M059J (cell line): ENCODE measurements around the gene EGR1. TPM values are rescaled to one million over a fixed set of nuclear protein-coding genes. Genes with fewer than 3 reads are reported as not detected.
"Not testable (repeated sequence)": the region's sequence is repeated elsewhere in the genome, so short reads cannot be mapped to it uniquely, and the experiment has no call there.

Experiments
- DNase-seq: peaks from one replicate; pipeline ENCODE4 v3.0.0-alpha.2; 2012; ENCODE audit warnings: low read depth
- total RNA-seq: library from RNA; depleted of rRNA; stranded (reverse); fragments of >200 nt; shearing (Covaris generic); gene quantifications from 2 replicates; pipeline ENCODE4 v1.2.3, GENCODE V29; 2014; rRNA removed

EGR1 gene
- total RNA-seq, 1 experiment from 2014 or later: 3.9 TPM

DNA sequence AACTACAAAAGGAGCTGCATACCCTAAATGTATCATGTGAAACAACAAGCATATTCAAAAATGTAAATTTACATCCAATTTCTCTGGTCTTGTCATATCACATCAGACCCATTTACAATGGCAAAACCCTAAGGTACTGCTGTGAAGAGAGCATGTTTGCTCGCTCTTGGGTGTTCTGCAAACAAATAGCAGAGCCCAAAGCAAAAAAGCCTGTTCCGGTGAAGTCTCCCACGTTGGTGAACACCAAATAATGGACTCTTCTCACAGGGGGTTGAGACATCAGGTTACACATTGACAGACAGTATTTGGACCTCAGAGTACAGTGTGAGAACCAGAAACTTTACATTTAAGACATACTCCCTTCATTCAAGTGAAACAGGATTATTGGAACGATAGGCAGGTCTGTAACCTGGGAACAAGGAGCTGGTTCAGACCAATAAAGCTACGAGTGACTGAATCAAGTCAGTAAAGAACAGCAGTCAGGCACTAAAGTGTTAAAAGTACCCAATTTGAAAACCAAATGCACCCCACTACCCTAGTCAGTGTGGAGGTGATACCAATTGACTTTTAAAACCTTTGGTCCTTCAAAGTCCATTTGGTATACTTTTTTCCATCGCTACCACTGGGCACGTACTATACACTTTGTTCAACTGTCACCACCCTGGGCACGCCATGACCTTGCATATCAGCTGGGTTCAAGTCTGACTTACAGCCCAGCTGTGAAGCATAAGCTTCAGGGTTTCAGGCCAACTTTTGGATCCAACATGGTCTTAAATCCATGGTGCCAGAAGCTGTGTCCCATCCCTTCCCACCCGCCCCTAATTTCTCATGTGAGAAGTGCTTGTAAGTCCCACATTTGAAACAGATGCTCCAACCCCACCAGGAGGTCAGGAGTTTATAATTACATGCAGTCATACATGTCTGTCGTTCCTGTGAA, 41.4 kb downstream of the EGR1 start:
- DNase-seq: no peak

GRCh38 chr5:138507485-138507884, 42.2 kb downstream of the EGR1 start:
- DNase-seq: not testable (repeated sequence)

- no peak for DNase-seq
These were observed 43.7 kb downstream of the EGR1 start for GRCh38 chr5:138508958-138509357.

DNA sequence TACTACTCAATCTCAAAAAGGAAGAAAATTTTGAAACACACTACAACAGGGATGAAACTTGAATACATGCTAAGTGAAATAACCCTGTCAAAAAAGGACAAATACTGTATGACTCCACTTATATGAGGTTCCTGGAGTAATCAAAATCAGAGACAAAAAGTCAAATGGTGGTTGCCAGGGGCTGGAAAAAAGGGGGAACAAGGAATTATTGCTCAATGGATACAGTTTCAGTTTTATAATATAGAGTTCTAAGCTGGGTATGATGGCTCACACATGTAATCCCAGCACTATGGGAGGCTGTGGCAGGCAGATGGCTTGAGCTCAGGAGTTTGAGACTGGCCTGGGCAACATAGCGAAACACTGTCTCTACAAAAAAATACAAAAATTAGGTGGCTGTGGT, 48.7 kb downstream of the EGR1 start:
- no peak for DNase-seq

DNA sequence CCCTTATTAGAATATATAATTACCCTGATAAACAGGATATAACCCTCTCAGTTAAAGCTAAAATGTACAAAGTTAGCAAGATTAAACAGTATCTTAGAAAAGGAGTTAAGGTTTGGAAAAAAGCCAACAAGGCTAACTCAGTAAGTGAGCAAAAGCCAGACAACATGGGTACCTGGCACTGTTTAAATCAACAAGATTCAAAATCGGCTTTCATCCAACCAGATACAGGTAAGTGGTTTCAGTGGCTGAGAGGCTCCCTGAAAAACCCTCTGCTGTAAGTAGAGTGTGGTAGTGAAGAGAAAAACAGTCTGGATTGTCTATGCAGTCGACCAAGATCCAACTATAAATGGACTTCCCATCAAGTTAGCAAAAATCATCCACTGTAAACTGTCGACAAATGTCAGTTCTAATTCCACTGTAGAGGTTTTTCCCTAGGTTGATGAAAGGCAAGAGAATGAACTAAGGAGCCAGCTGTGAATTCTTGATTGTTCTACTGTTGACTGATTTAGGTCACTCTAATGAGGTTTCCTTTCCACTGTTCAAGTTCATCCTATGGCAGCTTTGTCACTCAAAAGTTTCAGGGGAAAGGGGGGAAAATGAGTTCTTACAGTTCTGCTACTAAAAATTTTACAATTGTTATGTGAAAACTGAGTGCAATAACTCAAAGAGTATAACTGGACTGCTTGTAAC, 50.4 kb downstream of the EGR1 start:
- DNase-seq: no peak

GRCh38 chr5:138517437-138517836, 52.2 kb downstream of the EGR1 start:
- DNase-seq: no peak

Other genes with a start within 250 kb of the EGR1 start
- gene GFRA3, start 190.9 kb upstream of the EGR1 start, total RNA-seq: not detected in 2 replicates
- gene CDC25C, start 133.7 kb upstream of the EGR1 start, total RNA-seq: 20.5 and 28.4 TPM in 2 replicates
- gene FAM53C, start 127.2 kb upstream of the EGR1 start, total RNA-seq: 27.4 and 27.7 TPM in 2 replicates
- 29.8 and 41.5 TPM in 2 replicates for gene KDM3B, start 112.8 kb upstream of the EGR1 start, total RNA-seq
- 0.32 and 1.6 TPM in 2 replicates for gene REEP2, start 26.4 kb upstream of the EGR1 start, total RNA-seq
- 74.2 and 91.3 TPM in 2 replicates for gene ETF1, start 77.8 kb downstream of the EGR1 start, total RNA-seq
- 241 and 270 TPM in 2 replicates for gene HSPA9, start 109.9 kb downstream of the EGR1 start, total RNA-seq